Esophagus muscularis mucosa (tissue), 3 donors: ENCODE data around the gene CALCOCO1.

ENCODE experiments used
- CTCF ChIP-seq, 3 experiments: fragments of 200-600 bp in 2 of 3; fragments of 450-650 bp in 1 of 3; sonication (generic) in 2 of 3; IDR thresholded peaks; one replicate each; pipeline ENCODE4 v1.5.1; 2017 to 2019; ENCODE audit warnings: antibody characterized with exemption in 3 of 3, mild to moderate bottlenecking in 2 of 3, moderate library complexity in 1 of 3
- EP300 ChIP-seq: sonication (generic); formaldehyde crosslinking; IDR thresholded peaks from one replicate; pipeline ENCODE4 v1.6.1; 2017; ENCODE audit warnings: antibody characterized with exemption

GRCh38 chr12:53758730-53759103, 31.5 kb upstream of the CALCOCO1 start:
- TF ChIP-seq CTCF (IDR thresholded peaks at IDR 0.05) (no peak), EP300 (no peak)
